GM21447 (cell line): ENCODE data around the gene IL1RAPL2.

ENCODE experiments used
- ATAC-seq: cut with Tn5 transposase; IDR thresholded peaks from one replicate; pipeline ENCODE4 v1.9.1; 2021; ENCODE audit not compliant: unreplicated experiment

IL1RAPL2 gene

DNA sequence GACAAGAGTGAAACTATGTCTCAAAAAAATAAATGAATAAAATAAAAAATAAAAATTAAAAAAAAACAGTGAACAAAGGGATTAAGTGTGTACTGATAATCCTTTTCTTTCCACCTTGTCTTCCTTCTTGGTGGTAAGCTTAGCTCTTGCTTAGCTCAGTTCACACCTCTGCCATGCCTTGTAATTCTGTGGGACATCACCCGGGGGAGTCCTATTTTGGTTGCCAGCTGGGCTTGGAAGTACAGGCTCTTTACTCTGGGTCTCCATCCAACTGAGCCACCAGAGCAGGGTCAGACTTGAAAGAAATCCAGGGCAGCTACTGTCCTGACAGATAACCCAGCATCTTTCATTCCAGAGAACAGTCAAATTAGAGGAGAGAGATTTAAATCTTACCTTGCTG, 858.7 kb downstream of the IL1RAPL2 start:
- no peak for ATAC-seq

DNA sequence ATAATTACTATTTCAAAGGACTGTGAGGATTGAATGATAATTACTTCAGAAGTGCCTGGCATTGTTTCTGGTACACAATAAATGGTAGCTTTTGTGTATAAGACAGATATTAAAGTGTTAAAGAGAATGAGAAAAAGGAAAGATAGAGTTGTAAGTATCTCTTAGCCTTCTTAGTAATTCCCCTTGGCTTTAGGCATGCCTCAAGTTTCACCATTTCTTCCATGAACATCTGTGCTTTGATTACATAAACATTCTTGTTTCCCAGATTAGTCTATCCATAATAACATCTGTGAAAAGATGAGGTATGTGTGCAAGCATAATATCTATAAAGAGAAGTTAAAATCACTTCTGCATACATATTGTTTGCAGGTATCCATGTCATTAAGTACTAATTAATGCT, 885.4 kb downstream of the IL1RAPL2 start:
- ATAC-seq = no peak

DNA sequence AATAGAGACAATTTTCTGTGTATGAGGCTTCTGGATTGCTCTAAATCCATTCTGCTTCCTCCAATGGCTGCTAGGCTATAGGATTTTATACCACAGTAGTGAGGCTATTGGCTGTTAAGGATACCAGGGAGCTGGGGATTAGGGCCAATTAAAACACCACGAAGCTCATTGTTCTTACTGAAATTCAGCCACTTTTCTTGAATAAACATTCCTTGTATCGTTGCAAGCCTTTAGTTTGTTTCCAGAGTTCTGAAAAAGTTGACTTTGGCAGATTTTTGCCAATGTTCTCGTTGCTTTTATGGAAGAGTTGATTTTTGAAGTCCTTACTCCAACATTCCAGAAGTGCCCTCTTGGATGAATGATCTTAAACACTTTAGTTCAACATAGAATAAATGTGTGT, 892.8 kb downstream of the IL1RAPL2 start:
- ATAC-seq = no peak

DNA sequence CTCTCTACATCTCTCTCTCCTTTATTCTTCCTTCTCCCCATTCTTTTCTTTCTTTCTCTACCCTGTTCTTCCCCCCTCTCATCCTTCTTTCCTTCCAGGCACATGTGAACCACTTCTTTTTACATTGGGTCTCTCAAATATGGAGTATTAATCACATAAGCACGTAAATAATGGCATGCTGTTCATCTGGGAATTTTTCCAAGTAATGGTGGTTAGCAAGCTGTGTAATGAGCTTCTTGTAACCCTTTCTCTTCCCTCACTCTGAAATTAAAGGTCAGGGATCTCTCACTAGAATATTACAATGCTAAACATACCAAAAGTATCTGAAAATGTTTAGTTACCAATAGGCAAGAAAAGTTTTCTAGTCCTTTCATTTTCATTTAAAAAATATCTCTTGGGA, 894.4 kb downstream of the IL1RAPL2 start:
- no peak for ATAC-seq

DNA sequence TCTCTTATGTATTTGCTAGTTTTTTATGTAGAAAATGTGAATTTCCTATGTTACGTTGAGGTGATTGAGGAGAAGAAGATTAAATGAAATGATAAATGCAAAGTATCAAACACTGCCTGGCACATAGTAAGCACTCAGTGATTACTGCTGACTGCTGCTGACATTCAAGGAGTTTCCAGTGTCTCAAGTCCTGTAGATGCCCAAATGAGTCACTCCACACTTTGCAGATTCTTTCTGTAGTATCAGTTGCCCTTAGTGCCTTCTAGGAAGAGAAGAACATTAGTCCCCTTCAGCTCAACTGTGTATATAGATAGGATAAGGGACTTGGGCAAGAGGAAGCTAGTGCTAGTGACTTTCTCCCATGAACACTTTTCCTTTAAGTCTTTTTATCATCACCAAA, 895.0 kb downstream of the IL1RAPL2 start:
- ATAC-seq = no peak

DNA sequence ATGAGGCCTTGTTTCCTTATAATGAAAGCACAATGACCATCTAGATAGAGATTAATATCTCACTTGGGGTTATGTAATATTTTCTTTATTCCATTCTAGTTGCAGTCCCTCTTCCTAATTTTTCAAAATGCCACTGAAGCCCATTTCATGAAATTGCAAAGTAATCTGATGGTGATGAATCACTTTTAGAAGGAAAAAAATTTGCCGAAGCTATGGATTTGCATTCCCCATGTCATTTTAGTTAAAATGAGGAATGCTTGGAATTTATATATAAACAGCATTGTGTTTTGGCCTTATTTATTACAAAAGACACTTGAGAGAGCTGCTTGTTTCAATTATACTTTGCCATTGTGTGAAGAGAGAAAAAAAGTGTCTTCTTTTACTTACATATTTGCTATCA, 896.2 kb downstream of the IL1RAPL2 start:
- ATAC-seq = no peak

DNA sequence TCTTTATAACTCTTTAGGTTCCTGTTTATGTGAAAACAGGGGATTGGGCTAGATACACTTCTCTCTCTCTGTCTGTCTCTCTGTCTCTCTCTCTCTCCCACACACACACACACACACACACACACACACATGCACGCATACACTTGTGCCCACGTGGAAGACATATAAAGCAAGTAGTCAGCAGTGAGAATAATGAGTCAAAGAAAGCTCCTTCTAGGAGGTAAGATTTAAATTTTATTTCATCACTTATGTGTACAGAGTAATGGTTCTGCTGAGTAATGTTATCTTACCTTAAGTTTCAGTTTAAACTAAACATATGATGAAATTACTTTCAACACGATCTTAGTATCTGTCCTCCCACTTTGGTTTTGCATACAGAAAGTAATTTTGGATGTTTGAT, 897.5 kb downstream of the IL1RAPL2 start:
- ATAC-seq = no peak

DNA sequence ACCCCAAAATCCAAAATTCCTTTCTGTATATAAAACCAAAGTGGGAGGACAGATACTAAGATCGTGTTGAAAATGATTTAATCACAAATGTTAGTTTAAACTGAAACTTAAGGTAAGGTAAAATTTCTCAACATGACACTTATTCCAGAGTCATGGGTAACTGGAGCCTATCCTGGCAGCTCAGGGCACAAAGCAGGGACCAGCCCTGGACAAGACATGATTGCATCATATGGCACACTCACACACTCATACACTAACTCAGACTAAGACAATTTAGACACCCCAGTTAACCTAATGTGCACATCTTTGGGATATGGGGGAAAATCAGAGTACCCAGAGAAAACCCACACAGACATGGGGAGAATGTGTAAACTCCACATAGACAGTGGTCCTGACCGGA, 898.6 kb downstream of the IL1RAPL2 start:
- ATAC-seq = no peak

DNA sequence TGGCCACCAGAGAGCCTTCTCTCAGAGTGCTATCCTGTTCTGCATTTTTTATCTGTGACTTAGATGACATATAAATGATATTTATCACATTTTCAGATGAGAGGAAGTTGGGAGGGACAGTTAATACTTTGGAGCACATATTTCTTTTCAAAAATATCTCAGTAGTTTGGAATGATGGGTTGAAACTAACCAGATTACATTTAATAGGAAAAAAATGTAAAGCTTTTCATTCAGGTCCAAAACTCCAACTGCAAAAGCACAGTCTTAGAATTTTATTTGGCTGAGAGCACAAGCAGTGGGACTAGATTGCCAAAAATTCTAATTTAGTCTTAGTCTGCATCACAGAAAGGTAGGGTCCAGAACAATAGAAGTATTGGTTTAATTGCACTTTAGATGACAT, 902.7 kb downstream of the IL1RAPL2 start:
- ATAC-seq = no peak

DNA sequence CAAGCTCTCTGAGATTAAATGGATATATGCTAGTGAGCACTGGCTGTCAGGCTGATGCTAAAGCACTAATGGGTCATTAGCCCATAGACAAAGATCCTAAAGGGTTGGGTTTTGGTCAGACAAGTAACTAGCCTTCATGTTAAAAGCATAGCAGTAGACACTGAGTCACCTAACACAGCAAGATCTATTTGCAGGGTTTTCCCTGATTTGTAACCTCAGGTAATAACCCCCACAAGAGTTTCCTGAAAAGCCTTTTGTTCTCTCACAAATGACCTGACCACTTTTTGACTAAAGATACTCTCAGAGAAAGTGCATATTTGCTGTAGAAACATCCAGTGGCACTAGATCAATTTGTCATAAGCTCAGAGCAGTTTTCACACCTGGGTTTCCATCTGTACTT, 905.6 kb downstream of the IL1RAPL2 start:
- ATAC-seq = no peak

DNA sequence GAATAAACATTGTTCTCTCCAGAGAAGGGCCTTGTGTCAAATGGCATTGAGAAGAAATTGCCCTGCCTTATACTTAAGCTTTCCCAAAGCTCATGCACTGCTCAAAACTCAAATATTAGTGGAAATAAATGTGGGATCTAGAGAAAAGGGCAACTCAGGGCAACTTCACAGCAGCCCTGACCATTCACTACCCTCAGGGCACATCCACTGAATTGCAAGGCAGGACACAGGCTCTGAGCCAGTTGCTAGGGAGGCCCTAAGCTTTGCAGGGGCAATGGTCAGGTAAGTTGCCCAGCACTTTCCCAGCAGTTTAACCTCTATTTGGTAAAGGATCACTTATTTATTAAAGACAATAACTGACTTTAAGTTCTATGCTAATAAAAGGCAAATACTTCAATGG, 909.8 kb downstream of the IL1RAPL2 start:
- no peak for ATAC-seq

DNA sequence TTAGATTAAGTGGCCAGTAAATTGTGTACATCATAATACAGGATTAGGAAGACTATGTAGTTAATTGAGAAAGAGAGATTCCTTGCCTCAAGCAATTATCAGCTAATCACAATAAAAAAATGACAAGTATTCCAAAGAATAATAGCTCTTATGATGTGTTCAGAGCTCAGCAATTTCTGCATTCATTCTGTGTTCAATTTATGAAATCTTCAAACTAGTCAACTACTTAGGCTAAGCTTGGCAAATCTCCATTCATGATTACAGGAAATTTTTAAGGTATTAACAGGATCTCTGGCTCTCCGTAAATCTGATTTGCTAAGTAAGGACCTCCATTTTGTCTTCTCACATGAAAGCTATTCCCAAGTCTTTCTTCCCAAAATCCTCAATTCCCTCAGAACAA, 911.4 kb downstream of the IL1RAPL2 start:
- no peak for ATAC-seq

DNA sequence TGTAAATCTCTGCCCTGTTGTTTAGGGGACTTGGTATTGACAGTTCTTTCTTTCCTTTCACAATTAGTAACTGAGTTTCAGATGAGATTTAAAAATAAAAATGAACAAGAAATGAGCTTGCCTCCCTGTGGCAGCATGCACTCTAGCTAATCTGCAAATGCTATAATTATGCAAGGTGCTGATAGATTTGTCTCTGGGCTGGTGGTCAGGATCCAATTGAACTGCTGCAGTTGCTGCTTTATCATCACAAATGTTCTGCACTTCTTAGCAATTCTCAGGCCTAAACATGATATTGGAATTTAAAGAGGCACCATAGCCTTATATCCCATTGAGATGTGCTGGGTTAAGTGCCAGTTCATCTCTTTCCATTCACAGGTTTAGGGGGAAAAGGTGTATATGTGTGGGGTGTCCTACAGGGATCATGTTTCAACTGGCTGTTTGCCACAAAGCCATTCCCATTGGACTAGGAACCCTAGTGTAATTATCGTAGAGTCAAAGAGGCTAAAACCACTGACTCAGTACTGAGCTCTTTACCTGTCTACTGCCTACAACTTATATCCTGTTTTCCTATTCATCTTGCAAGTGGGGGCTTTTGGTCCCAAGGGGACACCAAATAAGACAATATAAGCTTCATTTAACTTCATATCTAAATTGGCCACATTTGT, 914.8 kb downstream of the IL1RAPL2 start:
- no peak for ATAC-seq

DNA sequence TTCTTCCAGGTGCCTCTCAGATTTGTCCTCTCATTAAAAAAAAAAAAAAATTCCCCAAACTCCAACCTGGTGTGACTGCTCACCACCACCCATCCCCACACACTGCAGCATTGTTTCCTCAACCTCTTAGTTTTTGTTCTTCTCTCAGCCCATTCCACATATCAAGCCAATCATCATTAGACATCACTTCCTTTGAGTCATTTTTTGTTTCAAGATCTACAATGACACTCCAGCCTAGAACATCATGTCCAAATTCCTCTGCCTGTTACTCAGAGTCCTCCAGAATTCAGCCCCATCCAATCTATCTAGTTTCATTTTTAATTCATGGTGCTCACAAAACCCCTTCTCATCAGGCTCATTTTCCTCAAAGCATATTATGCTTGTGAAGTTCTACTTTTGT, 917.0 kb downstream of the IL1RAPL2 start:
- ATAC-seq = no peak

DNA sequence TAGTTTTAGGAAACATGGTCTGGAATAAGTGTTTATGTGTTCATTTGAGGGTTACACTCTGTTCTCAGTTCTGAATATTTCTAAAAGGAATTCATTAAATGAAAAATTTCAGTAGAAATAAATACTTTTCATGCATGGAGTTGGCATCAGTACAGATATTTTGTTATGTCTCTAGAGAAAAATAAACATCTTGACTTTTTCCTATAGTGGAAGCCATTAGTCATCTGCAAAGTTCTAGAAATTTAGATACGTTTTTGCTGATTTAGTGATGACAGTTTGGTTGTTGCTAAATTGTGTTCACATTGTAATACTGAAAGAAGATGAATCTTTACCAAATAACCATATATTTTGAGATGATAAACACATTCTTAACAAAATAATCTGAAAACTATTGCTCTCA, 922.7 kb downstream of the IL1RAPL2 start:
- ATAC-seq = no peak

DNA sequence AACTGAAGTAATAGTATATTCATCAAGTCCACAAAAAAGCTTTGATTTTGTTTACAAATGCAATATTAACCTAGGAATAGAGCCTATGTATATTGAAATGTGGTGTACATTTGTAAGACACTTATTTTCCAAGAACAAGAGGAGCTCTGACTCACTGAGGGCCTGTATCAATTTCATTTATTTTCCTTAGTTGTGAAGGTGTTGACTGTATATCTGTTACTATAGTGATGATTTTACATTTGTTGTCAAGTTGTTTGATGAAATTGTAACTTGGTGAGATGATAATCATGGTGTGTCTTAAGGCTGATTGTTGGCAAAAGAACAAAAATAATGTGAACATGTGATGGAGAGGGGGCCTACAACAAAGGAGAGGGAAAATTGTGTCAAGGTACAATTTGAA, 929.4 kb downstream of the IL1RAPL2 start:
- ATAC-seq = no peak

DNA sequence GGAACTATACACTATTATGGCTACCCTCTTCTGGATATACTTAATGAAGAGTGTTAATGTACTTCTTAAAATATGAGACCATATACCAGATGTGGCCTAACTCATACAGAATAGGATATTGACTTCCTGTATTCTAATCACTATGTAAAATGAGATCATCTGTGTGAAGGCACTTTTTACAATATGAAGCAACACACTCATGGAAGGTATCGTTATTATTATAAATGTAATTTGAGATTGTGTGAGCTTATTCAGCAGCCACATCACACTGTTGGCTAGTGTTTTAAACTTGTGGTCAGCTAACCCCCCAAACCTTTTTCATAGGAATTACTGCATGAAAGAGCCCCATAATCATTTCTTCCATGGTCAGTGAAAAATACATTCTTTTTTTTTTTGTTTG, 936.3 kb downstream of the IL1RAPL2 start:
- ATAC-seq = no peak

DNA sequence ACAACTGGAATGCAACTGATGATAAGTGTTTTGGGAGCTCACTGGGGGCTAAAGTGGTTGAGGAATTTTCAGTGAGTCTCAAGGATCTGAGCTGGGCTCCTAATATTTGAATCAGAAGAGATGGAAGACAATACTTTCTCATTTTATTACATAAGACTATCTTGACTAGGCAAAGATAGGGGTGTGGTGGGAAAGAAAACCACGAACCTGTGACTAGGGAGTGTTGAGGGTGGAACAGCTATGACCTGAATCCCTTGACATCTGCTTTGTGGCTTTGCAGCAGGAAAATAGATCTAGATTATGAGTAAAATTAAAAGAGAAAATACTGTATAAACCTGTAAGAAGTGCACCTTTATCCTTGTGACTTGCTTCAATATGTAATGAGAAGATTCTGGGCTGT, 949.6 kb downstream of the IL1RAPL2 start:
- ATAC-seq = no peak

DNA sequence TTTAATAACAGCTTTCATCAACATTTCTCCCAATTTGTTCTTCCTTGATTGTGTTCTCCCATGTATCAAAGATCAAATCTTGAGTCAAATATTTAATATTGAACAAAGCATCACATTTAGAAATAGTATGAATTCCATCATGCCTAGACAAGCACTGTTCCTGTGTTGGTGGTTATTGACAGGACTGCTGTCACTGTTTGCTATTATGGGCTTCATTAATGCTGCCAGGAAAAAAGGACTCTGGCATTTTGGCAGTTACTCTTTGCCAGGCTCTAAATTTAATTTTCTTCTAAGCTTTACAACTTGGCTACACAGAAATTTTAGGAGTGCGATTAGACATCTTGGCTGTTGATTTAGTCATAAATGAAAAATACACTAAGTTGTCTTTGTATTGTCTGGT, 960.4 kb downstream of the IL1RAPL2 start:
- no peak for ATAC-seq

DNA sequence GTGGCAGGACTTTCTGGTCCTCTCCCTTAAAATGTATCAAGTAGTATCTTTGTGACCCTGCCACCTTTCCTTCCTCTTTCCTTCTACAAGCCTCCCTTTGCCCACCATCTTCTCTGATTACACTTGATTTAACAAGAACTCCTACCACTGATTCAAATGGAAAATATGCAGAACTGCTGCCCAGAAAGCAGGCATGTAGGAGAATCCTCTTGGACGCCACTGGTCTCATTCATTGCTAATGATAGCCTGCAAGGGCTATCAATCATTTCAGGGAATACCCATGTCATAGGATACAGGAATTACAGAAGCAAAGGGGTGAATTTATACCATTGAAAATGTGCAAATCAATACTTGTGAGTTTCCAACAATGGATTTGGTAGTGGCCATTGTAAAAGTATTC, 961.8 kb downstream of the IL1RAPL2 start:
- ATAC-seq = no peak

DNA sequence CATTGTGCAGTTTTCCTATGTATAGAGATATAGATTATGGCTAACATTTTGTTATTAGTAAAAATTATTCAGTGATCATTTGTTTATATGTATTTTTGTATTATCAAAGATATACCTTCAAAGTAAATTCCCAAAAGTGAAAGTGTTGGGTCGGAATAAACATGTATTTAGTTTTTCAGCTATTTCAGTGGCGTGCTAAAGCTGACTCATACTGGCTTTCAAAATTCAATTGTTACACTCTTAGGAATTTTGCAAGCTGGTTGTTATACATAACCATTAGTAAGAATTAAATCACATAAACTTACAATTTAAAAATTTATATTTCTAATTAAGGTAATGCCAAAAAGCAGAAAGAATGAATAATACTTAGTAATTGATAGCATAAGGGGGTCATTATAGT, 968.0 kb downstream of the IL1RAPL2 start:
- ATAC-seq = no peak

DNA sequence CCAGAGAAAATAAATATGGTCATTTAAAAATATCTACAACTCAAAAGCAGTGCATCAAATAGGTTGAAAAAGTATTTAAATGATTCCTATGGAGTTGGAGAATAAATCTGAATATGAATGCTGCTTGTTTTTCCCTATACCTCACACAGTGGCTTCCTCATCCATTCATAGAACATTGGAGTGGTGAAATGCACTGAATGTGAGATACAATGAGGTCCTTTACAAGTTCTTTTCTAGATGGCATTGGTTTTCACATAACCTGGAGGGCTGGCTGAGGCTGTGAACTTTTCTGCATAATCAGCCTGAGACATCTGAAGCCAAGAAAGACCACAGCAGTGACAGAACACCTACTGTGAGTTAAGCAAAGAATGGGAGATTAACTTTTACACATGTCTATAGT, 977.3 kb downstream of the IL1RAPL2 start:
- no peak for ATAC-seq

DNA sequence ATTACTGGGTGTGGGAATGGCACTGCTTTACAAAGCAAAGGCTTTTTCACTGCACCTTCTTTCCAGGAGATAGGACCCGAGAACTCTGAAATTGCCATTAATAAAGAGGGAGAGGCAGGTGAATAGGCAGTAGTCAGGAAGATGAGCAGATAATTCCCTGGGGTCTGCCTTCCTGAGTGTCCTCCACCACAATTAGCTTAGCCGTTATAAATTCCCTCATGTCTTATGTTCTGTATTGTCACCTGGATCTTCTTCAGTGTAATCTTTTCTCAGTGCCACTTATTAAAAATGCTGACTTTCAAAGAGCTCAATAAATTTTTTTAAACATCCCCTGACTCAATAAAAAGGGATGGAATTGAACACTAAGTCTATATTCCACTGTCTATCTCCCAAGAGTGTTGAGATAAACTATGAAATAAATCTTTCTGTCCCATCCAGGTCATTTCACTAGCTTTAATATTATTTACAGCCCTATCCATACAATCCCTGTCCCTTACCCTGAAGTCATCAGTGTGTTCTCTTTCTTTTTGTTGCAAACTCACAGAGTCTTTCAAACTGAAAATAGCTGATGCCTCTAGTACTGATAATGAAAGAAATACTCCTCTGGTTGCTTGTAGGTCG, 984.2 kb downstream of the IL1RAPL2 start:
- no peak for ATAC-seq
